SKM-1 (cell line): ENCODE measurements around the gene RNF4.
A peak's percentile ranks its signal among the peaks of the same experiment; 100 is the strongest.
"Not testable (repeated sequence)": the region's sequence is repeated elsewhere in the genome, so short reads cannot be mapped to it uniquely, and the experiment has no call there.

ENCODE experiments used
- DNase-seq: peaks from one replicate; lab custom pipeline; 2025; ENCODE audit not compliant: unreplicated experiment; lab: John Stamatoyannopoulos, UW

Gene RNF4

DNA sequence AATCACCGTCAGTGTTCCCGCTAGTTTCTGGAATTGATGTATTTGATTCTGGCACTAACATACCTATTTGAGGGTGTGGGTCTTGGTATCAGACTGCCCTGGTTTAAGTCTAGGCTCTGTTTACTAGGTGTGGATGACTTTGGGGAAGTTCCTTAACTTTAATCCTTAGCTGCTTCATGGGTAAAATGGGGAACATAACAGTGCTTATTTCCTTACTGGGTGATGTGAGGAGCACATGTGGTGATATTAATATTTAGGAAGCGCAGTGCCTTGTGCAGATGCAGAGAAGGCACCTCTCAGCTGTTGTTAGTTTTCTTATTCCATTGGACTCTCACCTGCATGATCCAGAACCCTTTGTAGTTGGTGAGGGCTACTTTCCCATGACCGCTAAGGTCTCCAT, 17.1 kb downstream of the RNF4 start:
- peak; percentile 32 for DNase-seq

DNA sequence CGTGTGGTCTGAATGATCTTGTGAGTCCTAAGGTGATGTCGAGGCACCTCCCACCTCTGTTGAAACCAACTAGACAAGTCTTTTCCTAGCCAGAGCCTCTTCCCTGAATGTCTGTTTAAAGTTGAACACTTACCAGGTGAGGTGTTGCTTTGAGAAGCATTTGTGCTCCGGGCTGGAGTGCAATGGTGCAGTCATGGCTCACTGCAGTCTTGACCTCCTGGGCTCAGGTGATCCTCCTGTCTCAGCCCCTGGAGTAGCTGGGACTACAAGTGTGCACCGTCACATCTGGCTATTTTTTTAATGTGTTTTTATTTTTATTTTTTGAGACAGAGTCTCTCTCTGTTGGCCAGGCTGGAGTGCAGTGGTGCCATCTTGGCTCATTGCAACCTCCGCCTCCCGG, 18.1 kb downstream of the RNF4 start:
- no peak for DNase-seq

GRCh38 chr4:2487632-2488031, 18.7 kb downstream of the RNF4 start:
- DNase-seq, result no peak

GRCh38 chr4:2489081-2489805, 20.3 kb downstream of the RNF4 start:
- no peak for DNase-seq

GRCh38 chr4:2489841-2490552, 21.1 kb downstream of the RNF4 start:
- DNase-seq, result no peak

DNA sequence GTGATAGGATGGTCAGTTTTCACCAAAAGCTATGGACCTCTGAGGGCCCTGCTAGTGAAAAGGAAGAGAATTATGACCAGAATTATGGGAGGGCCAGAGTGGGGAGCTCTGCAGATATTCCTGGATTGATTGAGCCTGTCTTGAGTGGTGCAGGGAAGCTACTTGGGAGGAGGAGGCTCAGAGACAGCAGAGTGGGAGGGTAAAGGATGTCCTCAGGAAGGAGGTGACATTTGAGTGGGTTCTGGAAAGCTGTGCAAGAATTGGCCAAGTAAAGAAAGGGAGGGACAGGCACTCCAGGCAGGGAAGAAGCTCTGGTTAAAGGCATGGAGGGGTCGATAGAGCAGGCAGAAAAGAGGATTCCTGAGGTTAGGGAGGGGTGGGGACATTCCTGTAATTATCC, 24.1 kb downstream of the RNF4 start:
- no peak for DNase-seq

DNA sequence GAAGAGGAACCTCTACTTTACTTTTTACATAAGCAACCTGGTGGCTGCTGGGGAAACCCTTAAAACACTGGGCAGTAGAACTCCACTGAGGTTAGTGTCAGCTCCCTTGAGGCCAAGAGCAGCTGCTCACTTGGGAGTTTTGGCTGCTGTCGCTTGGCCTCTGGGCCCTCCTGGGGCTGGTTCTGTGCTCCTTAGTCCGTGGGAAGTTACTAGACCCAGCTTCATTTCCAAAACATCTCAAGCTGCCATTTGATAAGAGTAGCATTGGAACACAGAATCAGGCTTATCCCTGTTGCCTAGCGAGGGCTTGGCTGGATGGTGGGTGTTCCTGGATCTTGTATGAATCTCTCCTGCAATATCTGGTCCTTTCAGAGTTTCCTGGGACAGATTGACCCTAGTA, 26.1 kb downstream of the RNF4 start:
- DNase-seq, result no peak

- no peak for DNase-seq
Measured at GRCh38 chr4:2497324-2497723, 28.4 kb downstream of the RNF4 start.

GRCh38 chr4:2497931-2498330, 29.0 kb downstream of the RNF4 start:
- DNase-seq, result no peak

GRCh38 chr4:2500547-2500946, 31.6 kb downstream of the RNF4 start:
- DNase-seq, result no peak

- no peak for DNase-seq
Measured at GRCh38 chr4:2501034-2501594, 32.2 kb downstream of the RNF4 start.

DNA sequence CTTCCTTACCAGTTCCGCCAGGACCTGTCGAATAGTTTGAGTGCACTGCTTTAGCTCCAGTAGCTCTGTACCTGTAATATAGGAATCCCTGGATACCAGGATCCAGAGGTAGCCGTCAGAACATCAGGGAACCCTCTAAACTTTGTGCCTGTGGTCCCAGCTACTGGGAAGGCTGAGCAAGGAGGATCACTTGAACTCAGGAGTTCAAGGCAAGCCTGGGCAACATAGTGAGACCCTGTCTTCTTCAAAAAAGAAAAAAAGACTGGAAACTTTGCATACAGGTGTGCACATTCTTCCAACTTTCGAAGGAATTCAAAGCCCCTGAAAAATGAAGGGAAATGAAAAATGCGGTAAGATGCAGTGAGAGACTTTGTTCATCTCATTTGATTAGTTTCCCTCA, 34.9 kb downstream of the RNF4 start:
- no peak for DNase-seq

DNA sequence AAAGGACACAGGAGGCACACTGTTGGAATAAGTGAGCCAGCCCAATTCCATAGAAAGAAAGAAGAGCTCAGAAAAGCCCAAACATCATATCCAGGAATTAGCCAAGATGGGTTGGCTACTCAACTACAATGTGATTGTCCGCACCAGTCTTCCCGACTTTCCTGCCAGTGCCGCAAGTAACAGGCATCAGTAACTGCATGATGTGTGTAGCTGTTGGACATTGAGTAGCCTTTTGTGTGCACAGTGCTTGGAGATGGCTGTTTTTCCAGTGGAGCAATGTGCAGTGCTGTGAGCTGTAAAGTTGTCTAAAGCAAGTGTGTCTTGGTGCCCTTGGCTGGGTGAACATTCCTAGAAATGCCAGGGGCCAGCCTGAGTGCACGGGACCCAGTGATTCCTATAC, 38.4 kb downstream of the RNF4 start:
- no peak for DNase-seq

GRCh38 chr4:2507855-2508254, 38.9 kb downstream of the RNF4 start:
- no peak for DNase-seq

DNA sequence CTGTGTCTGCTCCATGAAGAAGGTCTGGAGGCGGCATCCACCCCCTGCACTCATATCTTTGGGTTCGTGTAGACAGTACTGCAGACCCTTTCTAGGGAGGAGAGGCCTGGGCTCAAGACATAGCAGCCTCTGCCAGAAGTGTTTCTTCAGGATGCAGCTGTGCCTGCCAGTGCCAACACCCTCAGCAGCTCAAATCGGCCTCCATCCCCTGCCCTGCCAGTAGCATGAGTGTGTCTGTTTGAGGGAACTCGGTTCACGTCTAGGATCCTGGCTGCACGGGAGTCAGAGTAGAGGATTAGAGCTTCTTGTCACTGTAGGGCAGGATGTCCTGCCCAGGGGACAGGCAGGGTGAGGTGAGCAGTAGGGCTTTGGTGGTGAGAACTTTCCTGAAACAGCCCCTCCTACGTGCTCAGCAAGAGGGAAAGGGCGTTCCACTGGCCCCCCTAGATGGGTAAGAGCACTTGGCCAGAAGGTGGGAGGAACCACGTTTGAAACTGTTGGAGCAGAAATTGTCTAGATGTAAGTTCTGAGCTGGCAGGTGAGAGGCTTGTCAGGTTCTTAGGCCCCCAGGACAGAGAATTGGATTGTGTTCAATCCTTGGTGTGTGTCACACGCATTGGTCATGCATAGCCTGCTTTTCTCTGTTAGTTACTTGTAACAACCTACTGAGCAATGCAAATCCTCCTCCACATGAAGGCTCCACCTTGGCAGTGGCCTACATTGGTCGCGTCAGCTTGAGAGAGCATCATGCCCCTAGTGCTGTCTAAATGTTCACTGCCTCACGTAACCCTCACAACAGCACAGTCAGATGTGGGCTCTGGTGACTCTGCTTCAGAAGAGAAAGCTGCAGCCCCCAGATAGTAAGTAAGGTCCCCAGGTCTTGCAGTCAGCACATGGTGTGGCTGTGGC, 41.7 kb downstream of the RNF4 start:
- DNase-seq, result no peak

DNA sequence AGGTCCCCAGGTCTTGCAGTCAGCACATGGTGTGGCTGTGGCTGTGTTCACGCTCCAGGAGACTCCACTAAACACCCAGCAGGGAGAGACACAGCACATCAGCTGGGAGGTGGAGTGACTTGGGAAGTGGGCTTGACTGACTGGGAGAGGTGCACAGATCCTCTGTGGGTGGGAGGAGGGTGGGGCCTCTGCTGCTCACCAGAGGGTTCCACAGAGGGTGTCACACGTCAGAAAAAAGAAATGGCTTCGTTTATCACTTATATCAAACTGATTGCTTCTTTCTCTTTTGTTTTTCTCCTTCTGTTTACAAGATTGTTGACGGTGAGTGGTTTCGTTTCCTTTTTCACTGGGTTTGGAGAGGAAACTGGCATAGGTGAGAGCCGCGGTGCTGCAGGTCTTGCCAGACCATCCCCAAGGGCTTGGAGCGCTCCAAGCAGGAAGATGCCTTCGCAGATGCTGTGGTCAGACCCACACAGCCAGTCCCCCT, 42.8 kb downstream of the RNF4 start:
- no peak for DNase-seq

DNA sequence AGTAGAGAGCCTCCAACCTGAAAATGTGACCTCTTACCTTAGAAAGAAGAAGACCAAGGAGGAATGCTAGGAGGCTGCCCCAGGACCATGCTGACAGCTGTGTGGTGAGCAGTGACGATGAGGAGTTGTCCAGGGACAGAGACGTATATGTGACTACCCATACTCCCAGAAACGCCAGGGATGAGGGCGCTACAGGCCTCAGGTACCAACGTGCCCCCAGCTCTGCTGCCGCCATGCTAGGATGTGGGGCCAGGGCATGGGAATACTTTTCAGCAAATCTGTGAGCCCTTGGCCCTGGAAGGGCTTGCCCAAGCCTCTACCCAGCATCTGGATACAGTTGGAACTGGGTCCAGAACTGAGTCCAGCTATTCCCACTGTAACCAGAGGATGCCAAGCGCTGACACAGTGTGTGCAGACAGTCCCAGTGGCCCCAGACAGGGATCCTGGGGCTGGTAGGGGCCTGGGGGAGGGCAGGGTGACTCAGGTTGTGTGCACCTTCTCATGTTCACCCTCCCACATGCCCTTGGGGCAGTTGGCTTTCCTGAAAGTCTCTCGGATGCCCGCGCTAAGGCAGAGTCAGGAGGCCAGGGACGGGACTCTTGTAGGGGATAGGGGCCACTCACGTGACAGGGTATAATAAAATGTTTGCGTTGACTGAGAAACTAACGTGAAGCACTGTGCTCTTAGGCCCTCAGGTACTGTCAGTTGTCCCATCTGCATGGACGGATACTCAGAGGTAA, 43.7 kb downstream of the RNF4 start:
- no peak for DNase-seq

DNA sequence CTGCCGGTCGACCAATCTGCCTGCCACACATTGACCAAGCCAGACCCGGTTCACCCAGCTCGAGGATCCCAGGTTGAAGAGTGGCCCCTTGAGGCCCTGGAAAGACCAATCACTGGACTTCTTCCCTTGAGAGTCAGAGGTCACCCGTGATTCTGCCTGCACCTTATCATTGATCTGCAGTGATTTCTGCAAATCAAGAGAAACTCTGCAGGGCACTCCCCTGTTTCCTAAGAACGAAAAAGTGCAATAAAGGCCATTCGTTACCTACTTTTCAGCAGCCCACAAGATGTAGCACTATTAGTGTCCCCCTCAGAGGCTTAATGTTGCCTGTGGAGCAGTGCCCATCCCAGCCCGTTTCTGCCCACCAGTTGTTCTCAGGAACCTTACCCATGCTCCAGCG, 45.3 kb downstream of the RNF4 start:
- DNase-seq, result not testable (repeated sequence)

GRCh38 chr4:2514944-2515343, 46.0 kb downstream of the RNF4 start:
- DNase-seq, result not testable (repeated sequence)

DNA sequence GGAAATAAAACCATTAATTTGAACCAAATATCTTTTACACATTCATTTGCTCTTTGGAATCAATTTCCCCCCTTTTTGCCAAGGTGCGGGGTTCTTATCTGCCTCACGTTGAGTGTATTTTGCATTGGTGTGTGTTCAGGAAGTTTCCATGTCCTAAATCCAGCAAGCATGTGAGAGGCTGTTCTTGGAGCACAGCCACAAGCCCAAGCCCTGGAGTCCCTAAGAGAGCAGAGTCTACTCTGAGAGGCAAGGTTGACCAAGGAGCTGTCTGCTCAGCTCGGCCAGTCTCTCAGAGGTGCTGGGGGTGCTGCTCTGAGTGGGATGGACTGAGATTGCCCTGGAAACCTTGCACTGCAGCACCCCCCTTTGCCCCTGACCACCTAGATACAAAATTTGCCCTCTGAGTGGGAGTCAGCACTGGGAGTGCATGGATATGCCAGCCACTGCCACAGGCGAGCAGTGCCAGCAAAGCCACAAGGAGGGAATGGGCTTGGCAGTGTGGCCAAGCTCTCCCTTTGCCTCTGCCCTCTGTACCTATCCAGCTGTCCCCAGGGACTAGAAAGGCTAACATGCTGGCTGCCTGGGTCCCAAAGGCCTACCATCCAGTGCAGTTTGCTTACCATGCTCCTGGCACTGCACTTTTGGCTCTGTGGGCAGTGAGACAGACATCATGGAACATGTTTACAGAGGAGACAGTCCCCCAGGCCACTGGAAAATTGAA, 47.1 kb downstream of the RNF4 start:
- no peak for DNase-seq
